Stimulated activated CD8-positive, alpha-beta memory T cell treated with anti-CD3 and anti-CD28 coated beads, Interleukin-4, amount 100 ng/mL, for 24 hours (primary cell): ENCODE measurements around the gene CCDC102A.
"Not testable (repeated sequence)": the region's sequence is repeated elsewhere in the genome, so short reads cannot be mapped to it uniquely, and the experiment has no call there.

Source experiments
- DNase-seq: peaks from one replicate; pipeline ENCODE4 v3.0.0-alpha.2; 2020; ENCODE audit warnings: low read depth

The CCDC102A gene

DNA sequence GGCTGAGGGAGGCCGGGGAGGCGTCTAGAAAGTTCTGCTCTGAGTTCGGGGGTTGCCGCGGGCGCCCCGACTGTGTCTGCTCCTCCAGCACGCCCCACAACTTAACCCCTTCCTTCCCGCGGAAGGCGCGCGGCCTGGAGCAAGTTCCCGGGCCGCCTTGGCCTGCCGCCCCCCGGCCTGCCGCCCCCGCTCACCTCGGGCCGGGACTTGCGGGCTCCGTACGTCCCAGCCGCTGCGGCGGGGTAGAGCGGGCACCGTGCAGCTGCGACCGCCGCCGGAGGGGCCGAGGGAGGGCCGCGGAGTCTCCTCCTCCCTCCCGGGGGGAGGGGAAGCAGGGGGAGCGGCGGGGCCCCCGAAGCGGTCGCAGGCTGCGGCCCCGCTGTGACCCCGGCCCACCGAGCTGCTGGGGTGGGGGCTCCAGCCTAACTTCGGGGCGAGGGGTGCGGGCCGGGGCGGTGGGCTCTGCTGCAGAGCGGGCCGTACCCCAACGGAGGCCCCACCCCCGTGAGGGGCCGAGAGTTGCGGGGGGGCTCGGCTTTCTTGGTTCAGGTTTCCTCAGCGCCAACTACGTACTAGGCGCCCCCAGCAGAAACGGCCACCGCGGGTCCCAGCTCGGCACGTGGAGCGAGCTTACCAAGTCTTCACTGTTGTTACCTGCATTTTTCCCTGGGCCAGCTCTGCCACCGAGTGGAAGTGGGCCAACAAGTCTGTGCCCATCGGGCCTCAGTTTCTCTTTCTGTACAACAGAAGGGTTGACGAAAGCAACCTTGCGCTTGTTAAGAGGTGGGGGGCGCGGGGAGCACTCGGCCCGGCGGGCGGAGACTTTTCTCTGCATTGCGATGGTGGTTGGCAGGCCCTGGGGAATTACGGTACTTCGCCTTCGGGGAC is at the start of gene CCDC102A:
CCDC102A (minus strand) TSS at position 266 of the 888 bp plus-strand sequence. CDS start 7,394 bp downstream, outside the sequence.
- DNase-seq = no peak

DNA sequence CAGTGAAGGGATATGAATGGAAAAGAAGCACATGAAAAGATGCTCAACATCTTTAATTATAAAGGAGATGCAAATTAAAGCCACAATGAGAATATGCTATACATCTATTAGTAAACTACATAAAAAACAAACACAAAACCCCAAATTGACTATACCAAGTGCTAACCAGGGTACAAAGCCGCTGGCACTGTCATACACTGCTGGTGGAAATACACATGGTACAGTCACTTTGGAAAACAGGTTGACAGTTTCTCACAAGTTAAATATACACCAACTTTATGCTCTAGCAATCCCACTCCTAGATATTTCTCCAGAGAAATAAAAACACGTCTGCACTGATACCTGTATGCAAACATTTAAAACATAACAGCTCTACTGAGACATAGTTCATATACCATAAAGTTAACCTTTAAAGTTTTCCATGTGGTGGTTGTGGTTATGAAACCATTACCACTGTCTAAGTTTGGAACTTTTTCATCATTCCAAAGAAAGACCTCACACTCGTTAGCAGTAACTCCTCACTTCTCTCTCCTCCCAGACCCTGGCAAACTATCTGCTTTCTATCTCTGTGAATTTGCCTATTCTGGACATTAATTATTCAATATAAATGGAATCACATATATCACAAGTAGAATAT is 48.8 kb upstream of the CCDC102A start:
- no peak for DNase-seq

DNA sequence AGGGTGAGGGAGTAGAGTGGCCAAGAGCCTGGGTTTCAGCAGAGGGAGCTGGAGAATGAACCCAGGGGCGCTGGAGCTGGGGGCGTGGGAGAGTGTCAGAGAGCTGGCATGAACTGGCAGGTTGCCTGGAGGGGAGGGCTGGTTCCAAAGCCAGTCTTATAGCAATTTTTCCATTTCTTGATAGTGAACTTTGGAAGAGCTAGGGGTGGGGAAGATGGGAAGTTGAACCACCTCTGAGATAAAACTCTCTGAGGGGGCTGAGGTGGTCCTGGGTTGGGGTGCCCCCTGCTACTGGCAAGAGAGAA is 42.9 kb upstream of the CCDC102A start:
- no peak for DNase-seq

DNA sequence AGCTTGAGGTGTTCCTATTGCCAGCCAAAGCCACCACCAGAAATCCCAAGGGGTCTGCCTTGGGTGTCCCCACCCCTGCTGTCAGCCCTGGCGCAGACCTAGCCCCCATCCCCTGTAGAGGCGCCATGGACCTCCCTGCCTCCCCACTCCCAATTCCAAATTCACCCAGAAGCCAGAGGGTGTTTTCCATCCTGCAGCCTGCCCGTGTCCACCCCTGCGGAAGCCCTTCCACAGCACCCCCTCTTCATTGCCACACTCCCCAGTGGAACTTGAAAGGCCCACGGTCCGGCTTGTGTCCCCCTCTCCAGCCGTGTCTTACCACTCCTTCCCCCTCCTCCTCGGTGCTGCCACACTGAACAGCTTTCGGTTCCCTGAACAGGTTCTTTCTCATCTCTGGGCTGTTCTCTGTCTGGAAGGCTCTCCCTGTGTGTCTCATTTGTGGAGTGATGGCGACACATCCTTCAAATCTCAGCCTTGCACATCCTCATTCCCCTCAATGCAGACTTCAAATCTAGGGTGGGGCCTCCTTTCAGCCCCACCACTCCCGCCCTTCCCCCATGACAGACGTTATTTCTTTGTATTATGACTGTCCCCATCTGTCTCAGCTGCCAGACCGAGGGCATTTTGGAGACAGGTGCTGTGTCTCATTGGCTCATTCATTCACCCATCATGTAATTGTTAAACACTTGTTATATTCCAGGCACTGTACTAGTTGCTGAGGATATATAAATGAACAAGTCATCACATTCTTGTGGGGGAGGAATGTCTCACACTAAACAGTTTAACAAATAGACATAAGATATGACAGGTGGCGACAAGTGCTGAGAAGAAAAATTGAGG is 42.4 kb upstream of the CCDC102A start:
- DNase-seq = no peak

DNA sequence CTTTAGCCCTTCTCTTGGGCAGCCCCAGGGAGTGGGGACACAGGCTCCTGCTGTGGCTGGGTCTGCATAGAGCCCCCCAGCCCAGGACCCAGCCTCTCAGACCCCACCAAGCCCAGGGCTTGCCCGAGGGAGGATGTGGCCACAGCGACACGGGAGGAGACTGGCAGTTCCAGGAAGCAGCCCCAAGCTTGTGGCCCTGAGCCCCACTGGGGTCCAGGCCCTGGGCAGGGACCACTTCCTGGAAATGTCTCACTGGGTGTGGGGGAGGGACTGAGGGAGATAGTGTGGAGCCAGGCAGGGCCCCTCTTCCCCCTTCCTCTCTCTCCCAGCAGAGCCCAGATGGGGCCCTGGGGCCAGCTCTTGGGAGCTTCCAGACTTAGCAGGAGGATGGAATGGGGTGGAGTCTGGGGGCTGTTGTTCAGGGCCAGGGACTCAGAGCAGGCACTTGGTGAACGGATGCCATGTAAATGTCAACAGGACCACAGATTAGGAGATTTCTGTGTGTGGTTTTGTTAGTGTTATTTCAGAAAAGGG is 41.4 kb upstream of the CCDC102A start:
- peak; percentile 46 for DNase-seq

DNA sequence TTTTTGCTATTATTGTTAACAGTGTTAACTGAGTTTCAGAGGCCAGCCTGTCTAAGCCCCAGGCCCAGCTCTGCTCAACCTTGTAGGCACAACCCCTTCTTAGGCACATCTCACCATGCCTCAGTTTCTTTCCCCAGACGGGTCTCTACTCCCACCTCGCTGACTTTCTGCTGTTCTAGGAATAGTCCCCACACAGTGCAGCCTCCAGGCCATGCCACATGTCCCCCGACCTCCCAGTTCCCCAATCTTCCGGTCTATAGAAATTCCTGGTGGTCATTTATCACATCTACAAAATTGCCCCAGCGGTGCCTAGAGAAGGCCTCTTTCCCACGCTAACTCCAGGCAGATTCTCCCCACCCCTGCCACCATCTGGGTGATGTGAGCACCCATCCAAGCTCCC is 40.8 kb upstream of the CCDC102A start:
- DNase-seq = no peak

DNA sequence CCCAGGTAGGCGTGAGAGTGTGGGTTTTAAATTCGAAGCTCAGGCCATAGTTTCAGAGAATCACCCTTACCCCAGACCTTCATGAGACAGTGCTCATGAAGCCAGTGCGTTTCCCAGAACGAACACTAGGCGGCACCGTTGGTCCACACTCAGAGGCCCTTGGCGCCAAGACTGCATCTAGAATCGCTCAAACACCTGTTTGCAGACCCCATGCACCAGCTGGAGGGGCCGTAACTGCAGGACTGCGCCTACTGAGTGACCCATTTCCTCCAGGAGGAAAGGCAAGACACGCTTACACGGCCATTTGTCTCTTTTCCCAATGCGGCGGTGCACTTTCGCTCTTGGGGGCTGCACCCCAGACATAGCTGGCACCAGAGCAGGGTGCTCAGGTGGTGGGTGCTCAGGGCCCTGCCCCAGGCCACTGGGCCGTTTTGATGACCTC is 40.1 kb upstream of the CCDC102A start:
- DNase-seq = peak; percentile 72

DNA sequence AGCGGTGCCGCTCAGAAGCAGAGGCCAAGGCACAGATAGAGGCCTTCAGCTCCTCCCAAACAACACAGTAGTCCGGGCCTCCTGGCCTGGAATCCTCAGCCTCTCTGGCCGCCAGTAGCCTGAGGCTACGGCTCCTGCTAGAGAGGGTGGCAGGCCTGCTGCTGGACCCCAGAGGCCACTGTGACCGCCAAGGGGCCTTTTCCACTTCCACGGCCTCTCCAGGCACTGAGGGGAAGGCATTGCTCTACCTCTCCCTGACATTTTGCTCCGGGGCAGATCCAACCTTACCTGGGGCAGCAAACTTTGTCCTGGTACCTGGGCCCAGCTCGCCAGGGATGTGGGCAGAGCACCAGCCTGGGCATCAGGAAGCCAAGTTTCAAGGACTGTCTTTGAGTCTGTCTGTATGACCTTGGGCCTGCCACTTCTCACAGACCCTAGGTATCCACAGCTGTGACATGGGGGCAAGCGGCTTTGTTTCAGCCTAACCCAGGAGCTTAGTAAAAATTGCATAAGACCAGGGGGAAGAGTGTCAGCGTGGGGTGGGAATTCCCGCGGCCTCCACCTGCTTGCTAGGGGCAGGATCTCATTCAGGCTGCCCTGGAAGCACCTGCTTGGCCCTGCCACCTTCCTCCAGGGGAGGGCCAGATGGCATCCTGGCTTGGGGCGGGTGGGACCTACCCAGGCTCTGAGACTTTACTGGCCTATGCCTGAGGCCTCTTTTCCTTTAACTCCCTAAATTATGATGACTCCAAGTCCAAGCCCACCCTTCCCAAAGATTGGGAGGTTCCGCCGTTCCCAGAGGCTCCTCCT is 39.3 kb upstream of the CCDC102A start:
- no peak for DNase-seq

DNA sequence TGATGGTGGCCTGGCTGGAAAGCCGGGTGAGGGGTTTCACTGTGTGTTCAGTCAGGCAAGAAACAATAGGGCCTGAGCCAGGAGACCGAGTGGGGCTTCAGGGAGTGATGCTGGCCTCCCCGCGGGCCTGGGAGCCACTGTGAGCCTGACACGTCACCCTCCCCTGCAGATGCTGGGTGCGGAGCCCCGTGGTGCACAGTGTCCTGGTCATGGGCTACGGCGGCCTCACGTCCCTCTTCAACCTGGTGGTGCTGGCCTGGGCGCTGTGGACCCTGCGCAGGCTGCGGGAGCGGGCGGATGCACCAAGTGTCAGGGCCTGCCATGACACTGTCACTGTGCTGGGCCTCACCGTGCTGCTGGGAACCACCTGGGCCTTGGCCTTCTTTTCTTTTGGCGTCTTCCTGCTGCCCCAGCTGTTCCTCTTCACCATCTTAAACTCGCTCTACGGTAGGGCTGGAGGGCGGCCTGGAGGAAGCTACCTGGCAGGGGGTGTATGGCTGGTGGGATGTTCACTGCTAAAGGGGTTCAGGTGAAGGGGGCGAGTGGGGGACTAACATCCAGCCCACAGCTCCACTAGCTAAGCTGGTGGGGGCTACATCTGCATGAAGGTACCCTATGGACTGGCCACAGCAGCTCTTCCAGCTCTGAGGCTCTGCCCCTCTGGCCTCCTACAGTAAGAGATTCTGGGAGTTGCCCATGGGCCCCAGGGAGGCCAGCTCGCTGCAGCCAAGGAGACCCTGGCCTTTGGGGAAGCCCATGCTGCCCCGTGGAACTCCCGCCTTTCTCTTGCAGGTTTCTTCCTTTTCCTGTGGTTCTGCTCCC is 38.5 kb upstream of the CCDC102A start:
- no peak for DNase-seq

DNA sequence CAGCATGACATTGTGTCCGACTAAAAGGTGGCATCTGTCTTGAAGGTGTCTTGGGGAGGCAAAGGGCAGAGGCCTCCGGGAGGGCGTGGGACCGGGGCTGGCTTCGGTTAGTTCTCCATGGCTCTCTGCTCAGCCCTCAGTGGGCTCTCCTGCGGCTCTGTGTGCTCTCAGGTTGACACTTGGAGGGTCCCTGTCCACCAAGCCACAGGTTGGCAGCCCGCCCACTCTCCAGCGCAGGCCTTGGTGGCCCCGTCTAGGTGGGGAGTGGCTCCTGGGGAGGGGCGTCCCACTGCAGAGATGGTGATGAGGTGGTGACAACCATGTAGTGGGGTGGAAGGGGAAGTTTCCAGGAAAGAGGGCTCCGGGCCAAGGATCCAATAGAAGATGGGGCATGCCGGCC is 37.7 kb upstream of the CCDC102A start:
- no peak for DNase-seq

DNA sequence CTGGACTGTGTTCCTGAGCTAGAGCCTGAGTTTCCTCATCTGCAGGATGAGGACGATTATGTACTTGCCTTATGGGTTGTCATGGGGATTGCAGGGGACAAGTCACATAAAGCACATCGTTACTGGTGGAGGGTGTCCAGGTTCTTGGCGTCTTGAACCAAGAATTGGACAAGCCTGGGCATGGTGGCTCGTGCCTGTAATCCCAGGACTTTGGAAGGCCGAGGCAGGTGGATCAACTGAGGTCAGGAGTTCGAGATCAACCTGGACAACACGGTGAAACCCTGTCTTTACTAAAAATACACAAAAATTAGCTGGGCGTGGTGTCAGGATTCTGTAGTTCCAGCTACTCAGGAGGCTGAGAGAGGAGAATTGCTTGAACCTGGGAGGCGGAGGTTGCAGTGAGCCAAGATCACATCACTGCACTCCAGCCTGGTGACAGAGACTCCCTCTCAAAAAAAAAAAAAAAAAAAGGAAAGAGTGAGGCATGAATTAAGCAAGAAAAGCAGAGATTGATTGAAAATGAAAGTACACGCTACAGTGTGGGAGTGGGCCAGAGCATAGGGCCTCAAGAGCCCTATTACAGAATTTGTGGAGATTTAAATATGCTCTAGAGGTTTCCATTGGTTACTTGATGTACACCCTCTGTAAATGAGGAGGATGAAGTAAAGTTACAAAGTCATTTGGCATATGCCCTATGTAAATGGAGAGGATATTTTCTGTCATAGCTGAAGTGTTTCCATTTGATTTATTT is 36.8 kb upstream of the CCDC102A start:
- no peak for DNase-seq

DNA sequence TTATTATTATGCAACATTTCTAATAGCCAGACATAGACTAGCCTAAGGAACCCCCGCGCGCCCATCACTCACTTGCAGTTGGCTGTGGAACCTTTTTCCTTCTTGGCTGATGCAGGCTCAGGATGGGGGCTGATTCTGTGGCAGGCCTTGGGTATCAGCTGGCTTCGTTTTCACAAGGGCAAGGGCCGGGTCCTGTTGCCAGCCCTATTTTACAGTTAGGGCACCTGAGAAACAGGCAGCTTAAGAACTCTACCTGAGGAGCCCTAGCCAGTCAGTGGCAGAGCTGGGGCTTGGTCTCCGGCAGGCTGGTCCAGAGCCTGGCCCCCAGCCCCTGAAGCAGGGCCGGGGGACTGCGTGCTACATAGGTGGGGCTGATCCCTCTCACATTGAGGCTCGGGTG is 34.7 kb upstream of the CCDC102A start:
- no peak for DNase-seq

DNA sequence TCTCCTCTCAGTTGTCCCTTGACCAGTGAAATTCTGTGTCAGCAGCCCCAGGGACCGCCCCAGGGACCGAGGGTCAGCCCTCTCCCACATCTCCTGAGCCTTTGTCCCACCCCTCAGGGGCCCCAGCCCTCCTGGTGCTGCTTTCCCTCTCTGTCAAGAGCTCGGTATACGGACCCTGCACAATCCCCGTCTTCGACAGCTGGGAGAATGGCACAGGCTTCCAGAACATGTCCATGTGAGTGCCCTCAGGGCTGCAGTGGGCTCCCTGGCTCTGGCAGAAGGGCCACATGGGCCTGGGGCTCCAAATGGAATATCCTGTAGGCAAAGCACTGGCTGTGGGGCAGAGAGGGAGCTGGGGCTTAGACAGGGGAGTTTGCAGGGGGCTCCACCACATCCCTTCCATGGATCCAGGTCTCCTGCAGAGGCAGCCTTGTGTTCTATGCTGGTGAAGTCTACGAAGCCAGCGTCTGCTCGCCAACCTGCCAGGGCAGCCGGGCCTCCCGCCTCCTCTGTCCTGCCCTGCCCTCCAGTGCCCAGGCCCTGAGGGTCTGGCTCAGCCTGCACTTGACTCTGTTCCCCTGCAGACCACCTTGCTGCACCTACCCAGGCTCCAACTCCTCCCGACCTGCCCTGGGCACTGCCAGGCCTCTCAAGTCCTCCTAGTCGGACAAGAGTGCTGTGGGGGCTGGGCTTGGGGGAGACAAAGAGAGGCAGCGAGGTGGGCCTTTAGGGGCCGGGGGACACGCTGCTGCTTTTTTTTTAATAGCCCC is 34.1 kb upstream of the CCDC102A start:
- no peak for DNase-seq

DNA sequence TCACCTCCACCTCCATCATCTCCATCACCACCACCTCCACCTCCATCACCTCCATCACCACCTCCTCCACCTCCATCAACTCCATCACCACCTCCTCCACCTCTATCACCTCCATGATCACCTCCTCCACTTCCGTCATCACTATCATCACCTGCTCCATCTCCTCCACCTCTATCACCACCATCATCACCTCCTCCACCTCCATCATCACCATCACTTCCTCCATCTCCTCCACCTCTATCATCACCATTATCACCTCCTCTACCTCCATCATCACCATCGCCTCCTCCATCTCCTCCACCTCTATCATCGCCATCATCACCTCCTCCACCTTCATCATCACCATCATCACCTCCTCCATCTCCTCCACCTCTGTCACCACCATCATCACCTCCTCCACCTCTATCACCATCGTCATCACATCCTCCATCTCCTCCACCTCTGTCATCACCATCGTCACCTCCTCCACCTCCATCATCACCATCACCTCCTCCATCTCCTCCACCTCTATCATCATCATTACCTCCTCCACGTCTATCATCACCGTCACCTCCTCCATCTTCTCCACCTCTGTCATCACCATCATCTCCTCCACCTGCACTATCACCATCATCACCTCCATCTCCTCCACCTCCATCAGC is 33.1 kb upstream of the CCDC102A start:
- no peak for DNase-seq

DNA sequence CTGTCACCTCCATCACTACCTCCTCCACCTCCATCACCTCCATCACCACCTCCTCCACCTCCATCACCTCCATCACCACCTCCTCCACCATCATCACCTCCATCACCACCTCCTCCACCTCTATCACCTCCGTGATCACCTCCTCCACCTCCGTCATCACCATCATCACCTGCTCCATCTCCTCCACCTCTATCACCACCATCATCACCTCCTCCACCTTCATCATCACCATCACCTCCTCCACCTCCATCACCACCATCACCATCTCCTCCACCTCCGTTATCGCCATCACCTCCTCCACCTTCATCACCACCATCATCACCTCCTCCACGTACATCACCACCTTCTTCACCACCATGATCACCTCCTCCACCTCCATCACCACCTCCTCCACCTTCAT is 32.4 kb upstream of the CCDC102A start:
- not testable (repeated sequence) for DNase-seq

DNA sequence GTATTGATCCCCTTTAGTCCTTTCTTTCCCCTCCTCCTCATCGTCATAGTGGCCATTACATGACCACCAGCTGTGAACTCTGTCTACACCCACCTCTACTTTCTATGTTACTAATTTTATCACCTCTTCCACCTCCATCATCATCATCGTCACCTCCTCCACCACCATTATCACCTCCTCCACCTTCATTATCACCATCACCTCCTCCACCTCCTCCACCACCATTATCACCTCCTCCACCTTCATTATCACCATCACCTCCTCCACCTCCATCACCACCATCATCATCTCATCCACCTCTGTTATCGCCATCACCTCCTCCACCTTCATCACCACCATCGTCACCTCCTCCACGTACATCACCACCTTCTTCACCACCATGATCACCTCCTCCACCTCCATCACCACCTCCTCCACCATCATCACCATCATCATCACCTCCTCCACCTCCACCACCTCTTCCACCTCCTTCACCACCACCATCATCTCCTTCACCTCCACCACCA is 31.9 kb upstream of the CCDC102A start:
- DNase-seq = no peak

DNA sequence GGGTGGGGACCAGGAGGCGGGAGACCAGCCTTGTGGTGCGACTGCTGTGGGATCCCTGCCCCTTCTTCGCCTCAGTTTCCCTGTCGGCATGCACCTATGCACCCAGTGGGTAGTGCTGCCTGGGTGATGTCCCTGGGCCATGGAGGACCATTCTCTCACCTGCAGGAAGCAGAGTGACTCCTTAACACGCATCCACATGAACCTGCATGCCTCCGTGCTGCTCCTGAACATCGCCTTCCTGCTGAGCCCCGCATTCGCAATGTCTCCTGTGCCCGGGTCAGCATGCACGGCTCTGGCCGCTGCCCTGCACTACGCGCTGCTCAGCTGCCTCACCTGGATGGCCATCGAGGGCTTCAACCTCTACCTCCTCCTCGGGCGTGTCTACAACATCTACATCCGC is 31.3 kb upstream of the CCDC102A start:
- no peak for DNase-seq

DNA sequence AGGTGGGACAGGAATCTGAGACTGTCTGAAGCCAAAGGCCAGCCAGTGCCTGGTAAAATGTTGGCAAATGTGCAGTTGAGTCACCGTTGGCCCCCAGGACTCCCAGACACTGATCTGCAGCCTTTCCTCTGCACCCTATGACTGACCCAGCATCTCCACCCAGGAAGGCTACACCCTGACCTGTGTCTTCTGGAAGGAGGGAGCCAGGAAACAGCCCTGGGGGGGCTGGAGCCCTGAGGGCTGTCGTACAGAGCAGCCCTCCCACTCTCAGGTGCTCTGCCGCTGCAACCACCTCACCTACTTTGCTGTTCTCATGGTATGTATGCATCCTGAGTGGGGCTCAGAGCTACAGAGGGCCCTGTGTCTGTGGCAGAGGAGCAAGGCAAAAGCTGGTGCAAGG is 30.1 kb upstream of the CCDC102A start:
- DNase-seq = no peak
